Type B pancreatic cell (in vitro differentiated cells): Measurements from ENCODE around the gene SNRPN. TPM values are rescaled to one million over a fixed set of nuclear protein-coding genes. Genes with fewer than 3 reads are reported as not detected.
"Not testable (repeated sequence)": the region's sequence is repeated elsewhere in the genome, so short reads cannot be mapped to it uniquely, and the experiment has no call there.

Experiments
- DNase-seq: peaks from one replicate; pipeline ENCODE4 v3.0.0; 2021; ENCODE audit warnings: mixed read lengths; ENCODE audit not compliant: unreplicated experiment; ENCODE audit errors: extremely low spot score
- H3K27ac Mint-ChIP-seq: 2 replicates; pipeline ENCODE4 v1.8.0; 2021; ENCODE audit warnings: mild to moderate bottlenecking, mixed read lengths
- H3K27me3 Mint-ChIP-seq: 2 replicates; pipeline ENCODE4 v1.8.0; 2021; ENCODE audit warnings: mixed read lengths
- H3K36me3 Mint-ChIP-seq: 2 replicates; pipeline ENCODE4 v1.8.0; 2021; ENCODE audit warnings: mixed read lengths
- H3K4me1 Mint-ChIP-seq: one replicate; pipeline ENCODE4 v1.8.0; 2021; ENCODE audit warnings: mixed read lengths; ENCODE audit not compliant: unreplicated experiment
- H3K4me3 Mint-ChIP-seq: 2 replicates; pipeline ENCODE4 v1.8.0; 2021; ENCODE audit warnings: mild to moderate bottlenecking, mixed read lengths
- H3K9me3 Mint-ChIP-seq: 2 replicates; pipeline ENCODE4 v1.8.0; 2021; ENCODE audit warnings: mixed read lengths
- CTCF ChIP-seq: fragments of 200-600 bp; sonication (generic); conservative IDR thresholded peaks from 2 replicates; pipeline ENCODE4 v1.5.0; 2021; ENCODE audit warnings: antibody characterized with exemption, mild to moderate bottlenecking
- total RNA-seq: library from RNA; stranded (reverse); gene quantifications from 2 replicates; pipeline ENCODE4 v1.2.1, GENCODE V29; 2021; ENCODE audit warnings: low replicate concordance

SNRPN gene
- total RNA-seq, 1 donor from 2014 or later, result 106 TPM

- Mint-ChIP-seq H3K36me3 (peaks cover 3% of the 10 kb centered on the region), H3K27ac (no peak overlapping the region)
Observed at GRCh38 chr15:24924621-24925020, 30.2 kb upstream of the SNRPN start.

GRCh38 chr15:24931874-24932732 lies 22.7 kb upstream of the SNRPN start:
- not testable (repeated sequence) for H3K36me3 Mint-ChIP-seq, H3K9me3 Mint-ChIP-seq, H3K27ac Mint-ChIP-seq, H3K4me1 Mint-ChIP-seq, H3K27me3 Mint-ChIP-seq, H3K4me3 Mint-ChIP-seq
- peak; percentile 18 for DNase-seq

More at GRCh38 chr15:24924621-24925020, 30.2 kb upstream of the SNRPN start:
- H3K9me3 Mint-ChIP-seq, result no peaks in the 10 kb centered on the region
- no peaks in the 10 kb centered on the region for H3K4me1 Mint-ChIP-seq
- no peaks in the 10 kb centered on the region for H3K27me3 Mint-ChIP-seq
- no peak for DNase-seq
- no peak overlapping the region for H3K4me3 Mint-ChIP-seq
- no peak for TF ChIP-seq CTCF

- Mint-ChIP-seq H3K4me3 (no peak overlapping the region), H3K27ac (no peak overlapping the region), H3K4me1 (no peaks in the 10 kb centered on the region), H3K36me3 (peaks cover 3% of the 10 kb centered on the region), H3K27me3 (no peaks in the 10 kb centered on the region), H3K9me3 (peaks cover 5% of the 10 kb centered on the region)
- TF ChIP-seq CTCF, result no peak
- no peak for DNase-seq
Observed at GRCh38 chr15:24933716-24934115, 21.1 kb upstream of the SNRPN start.

- H3K4me3 Mint-ChIP-seq, H3K27me3 Mint-ChIP-seq, H3K4me1 Mint-ChIP-seq, DNase-seq, H3K9me3 Mint-ChIP-seq, H3K27ac Mint-ChIP-seq, H3K36me3 Mint-ChIP-seq: not testable (repeated sequence)
Observed at GRCh38 chr15:24938224-24938623, 16.6 kb upstream of the SNRPN start.

GRCh38 chr15:24940236-24940635 lies 14.6 kb upstream of the SNRPN start:
- H3K27ac Mint-ChIP-seq, result no peak overlapping the region
- H3K9me3 Mint-ChIP-seq, result no peaks in the 10 kb centered on the region
- H3K36me3 Mint-ChIP-seq, result no peaks in the 10 kb centered on the region
- no peak for DNase-seq
- no peaks in the 10 kb centered on the region for H3K27me3 Mint-ChIP-seq
- TF ChIP-seq CTCF, result no peak
- H3K4me3 Mint-ChIP-seq, result no peak overlapping the region
- no peaks in the 10 kb centered on the region for H3K4me1 Mint-ChIP-seq

- H3K4me1 Mint-ChIP-seq, result no peaks in the 10 kb centered on the region
- H3K27ac Mint-ChIP-seq, result no peak overlapping the region
- H3K36me3 Mint-ChIP-seq, result no peaks in the 10 kb centered on the region
- H3K9me3 Mint-ChIP-seq, result no peaks in the 10 kb centered on the region
- TF ChIP-seq CTCF, result no peak
- no peak for DNase-seq
- H3K4me3 Mint-ChIP-seq, result no peak overlapping the region
- no peaks in the 10 kb centered on the region for H3K27me3 Mint-ChIP-seq
Observed at GRCh38 chr15:24943361-24943760, 11.4 kb upstream of the SNRPN start.
